GM06990 (cell line): ENCODE results near the gene LRP1.
A peak's percentile ranks its signal among the peaks of the same experiment; 100 is the strongest.

Experiments
- DNase-seq: peaks from one replicate; pipeline ENCODE4 v3.0.0-alpha.2; 2011; ENCODE audit not compliant: insufficient read length; ENCODE audit errors: extremely low read depth
- H3K27me3 ChIP-seq: replicated peaks from 2 replicates; pipeline ENCODE4 v1.6.0; 2011; ENCODE audit warnings: low read length; ENCODE audit not compliant: control insufficient read depth, insufficient read depth
- H3K36me3 ChIP-seq: 2 replicates; pipeline ENCODE4 v1.5.1; 2011; ENCODE audit warnings: low read length; ENCODE audit not compliant: control insufficient read depth, insufficient read depth
- H3K4me3 ChIP-seq: replicated peaks from 2 replicates; pipeline ENCODE4 v1.5.1; 2011; ENCODE audit warnings: low read depth, mild to moderate bottlenecking, control low read depth, low read length
- TF ChIP-seq, protein P1 (sequence below): IDR thresholded peaks from 2 replicates; pipeline ENCODE4 v1.5.1; 2011; ENCODE audit warnings: low read length, control low read depth, mild to moderate bottlenecking, inconsistent platforms; ENCODE audit not compliant: insufficient read depth, poor library complexity, severe bottlenecking

LRP1 gene

DNA sequence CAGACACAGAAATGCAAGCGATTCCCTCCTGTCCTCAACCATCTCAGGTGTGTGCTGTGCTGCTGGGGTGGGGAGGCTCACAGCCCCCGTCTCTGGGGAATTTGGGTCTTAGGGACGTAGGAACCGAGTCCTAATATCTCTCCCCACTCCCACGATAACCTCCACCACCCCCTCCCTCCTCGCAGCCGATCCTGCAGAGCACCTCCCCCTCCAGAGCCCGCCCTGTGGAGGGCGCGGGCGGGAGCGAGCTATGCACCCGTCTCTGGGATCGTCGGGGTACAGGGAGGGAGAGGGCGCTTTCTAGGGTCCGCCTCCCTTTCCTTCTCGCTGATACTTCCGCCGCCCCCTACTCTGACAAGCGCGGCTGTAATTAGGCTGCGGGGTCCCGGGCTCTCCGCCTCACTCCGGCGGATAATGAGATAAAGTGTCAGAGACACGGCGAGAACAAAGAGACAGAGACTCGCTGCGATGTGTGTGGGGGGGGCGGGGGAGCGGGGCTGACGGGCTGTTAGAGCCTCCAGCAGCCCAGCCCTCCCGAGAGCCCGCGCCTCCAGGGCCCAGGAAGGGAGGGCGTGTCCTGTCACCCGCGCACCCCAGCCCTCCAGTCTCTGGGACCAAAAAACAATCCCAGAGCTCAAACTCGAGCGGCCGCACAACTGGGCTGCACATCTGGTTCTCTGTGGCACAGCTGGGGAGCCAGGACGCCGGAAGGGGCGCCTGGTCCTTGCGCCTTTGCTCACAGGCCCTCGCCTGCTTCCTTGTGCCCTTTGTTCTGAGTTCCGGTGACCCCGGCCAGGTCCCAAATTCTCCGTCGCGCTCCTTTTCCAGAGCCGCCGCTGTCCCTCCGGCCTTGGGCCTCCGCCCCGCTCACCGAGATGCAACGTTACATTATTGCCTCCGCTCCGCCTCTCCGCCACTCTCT, 109.9 kb downstream of the LRP1 start:
- Histone ChIP-seq H3K36me3 (peaks cover 13% of the 10 kb centered on the region), H3K27me3 (peaks cover 7% of the 10 kb centered on the region; the same call in 1 of the 2 replicates), H3K4me3 (peak overlapping the region; percentile 54)
- peak; percentile 51 for DNase-seq
- TF ChIP-seq, protein P1, sequence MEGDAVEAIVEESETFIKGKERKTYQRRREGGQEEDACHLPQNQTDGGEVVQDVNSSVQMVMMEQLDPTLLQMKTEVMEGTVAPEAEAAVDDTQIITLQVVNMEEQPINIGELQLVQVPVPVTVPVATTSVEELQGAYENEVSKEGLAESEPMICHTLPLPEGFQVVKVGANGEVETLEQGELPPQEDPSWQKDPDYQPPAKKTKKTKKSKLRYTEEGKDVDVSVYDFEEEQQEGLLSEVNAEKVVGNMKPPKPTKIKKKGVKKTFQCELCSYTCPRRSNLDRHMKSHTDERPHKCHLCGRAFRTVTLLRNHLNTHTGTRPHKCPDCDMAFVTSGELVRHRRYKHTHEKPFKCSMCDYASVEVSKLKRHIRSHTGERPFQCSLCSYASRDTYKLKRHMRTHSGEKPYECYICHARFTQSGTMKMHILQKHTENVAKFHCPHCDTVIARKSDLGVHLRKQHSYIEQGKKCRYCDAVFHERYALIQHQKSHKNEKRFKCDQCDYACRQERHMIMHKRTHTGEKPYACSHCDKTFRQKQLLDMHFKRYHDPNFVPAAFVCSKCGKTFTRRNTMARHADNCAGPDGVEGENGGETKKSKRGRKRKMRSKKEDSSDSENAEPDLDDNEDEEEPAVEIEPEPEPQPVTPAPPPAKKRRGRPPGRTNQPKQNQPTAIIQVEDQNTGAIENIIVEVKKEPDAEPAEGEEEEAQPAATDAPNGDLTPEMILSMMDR: no peak

DNA sequence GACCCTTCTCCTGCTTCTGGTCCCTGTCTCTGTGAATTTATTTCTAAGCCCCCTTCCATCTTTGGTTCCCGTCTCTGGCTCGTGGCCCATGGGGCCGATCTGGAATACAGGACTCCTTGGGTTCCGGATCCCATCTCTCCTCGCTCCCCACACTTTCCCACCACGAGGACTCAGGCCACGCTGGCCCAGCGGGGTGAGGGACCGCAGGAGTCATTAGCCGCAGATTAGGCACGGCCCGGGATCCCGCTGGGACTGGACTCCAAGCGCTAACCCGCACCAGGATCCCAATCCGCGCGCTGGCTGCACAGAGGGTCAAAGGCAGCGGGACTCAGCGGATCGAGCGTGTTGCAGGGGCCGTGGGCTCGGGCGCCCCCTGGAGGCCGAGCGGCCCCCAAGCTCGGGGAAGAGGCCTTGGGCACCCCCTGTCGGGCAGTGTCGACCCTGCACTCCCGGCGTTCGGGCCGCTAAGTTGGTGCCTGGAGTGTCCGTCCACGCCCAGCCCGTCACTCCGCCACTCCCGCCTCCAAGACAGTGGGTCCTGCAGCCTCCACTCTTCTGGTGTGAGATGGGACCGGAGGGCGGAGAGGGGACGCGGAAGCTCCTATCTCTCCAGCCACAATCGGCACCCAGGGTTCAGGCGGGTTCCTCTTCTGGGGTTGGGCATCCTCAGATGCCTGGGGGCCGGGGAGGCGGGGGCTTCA, 110.7 kb downstream of the LRP1 start:
- TF ChIP-seq, protein P1: peak; percentile 100

DNA sequence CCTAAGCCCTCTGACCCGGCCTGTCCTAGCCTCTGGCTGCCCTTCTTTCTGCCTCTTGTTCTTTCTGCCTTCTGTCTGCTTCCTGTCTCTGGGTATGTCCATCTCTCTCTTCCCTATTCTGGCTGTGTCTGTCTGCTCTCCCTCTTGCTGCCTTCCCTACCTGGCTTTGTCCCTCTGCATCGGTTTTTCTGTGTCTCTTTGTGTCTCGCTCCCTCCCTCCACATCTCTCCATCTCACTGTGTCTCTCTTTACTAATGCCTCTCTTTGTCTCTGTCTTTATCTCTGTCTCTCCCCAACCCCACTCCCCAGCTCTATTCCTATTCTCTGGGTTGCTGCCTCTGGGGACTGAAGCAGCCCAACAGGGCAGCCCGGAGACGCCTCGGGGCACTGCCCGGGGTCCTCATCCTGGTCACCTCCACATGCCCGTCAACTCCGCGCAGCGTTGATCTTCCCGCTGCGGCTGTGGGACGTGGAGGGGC, 111.3 kb downstream of the LRP1 start:
- Histone ChIP-seq H3K27me3 (peaks cover 7% of the 10 kb centered on the region; the same call in 1 of the 2 replicates), H3K4me3 (peak overlapping the region; percentile 62), H3K36me3 (0 out of 2 replicates have a peak, but pooled peaks cover 3% of the 10 kb centered on the region)
- no peak for DNase-seq
- TF ChIP-seq, protein P1: no peak

More for the DNA sequence above, 110.7 kb downstream of the LRP1 start:
- Histone ChIP-seq H3K4me3 (peak overlapping the region; percentile 62), H3K27me3 (peaks cover 7% of the 10 kb centered on the region; the same call in 1 of the 2 replicates), H3K36me3 (peaks cover 6% of the 10 kb centered on the region)
- DNase-seq: peak; percentile 91

DNA sequence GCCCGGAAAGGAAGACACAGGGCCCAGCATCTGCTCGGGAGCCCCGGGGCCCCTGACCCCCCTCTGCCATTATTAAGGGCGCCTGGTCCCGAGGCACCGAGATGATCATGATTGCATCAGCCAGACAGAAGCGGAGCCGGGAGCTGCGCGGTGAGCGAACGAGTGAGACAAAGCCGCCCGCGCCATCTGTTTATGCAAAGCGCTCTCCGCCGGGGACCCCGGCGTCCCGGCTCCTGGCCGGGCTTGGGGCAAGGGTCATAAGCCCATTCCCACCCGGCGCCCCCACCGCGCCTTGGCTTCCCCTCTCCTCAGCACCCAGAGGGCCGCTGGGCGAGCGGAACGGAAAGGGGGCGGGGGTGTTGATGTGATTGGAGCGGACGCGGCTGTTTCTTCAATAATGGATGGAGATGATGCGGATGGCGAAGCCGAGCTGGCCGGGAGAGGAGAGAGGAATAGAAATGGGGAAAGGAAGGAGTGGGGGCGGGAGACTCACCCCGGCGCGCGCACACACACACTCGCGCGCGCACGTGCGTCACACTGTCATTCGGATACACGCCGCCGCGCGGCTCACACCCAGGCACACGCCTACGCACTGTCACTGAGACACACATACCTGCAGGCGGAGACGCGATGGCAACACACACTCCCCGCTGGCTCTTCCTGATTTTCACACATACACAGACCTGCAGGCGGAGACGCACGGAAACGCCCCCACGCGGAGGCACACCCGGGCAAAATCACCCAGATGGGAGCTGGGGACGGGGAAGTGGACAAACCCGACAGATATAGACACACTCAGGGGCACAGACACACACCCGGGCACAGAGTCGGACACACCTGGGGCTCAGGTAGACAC, 112.0 kb downstream of the LRP1 start:
- TF ChIP-seq, protein P1: no peak
- DNase-seq: peak; percentile 78
- peak overlapping the region; percentile 62 for H3K4me3 ChIP-seq
- no peaks in the 10 kb centered on the region for H3K36me3 ChIP-seq
- H3K27me3 ChIP-seq: peaks cover 7% of the 10 kb centered on the region; the same call in 1 of the 2 replicates

DNA sequence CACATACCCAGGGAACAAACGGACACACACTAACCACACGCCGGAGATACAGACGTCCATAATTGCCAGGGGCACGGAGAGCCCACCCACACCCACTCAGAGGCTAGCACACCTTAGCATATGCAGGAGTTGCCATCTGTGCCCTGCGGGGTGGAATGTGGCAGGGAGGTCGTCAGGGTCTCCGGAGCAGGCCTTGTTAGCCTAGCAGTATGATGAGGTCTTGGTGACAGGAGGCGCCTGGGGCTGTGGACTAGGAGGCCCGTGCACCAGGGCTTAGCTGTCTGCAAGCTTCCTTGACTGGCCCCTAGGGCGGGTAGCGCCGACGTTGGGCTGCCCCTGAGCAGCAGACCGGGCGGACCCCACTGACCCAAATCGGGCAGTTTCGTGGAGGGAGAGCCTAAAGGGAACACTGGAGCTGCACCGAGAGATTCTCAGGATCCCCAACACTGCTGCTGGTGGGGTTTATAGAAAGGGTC, 112.7 kb downstream of the LRP1 start:
- TF ChIP-seq, protein P1: no peak
- no peaks in the 10 kb centered on the region for H3K36me3 ChIP-seq
- H3K27me3 ChIP-seq: peaks cover 7% of the 10 kb centered on the region; the same call in 1 of the 2 replicates
- no peak for DNase-seq
- peak overlapping the region; percentile 62; the same call in 1 of the 2 replicates for H3K4me3 ChIP-seq
